GM11168 (cell line): ENCODE data around the gene SNX32.
"Not testable (repeated sequence)": the region's sequence is repeated elsewhere in the genome, so short reads cannot be mapped to it uniquely, and the experiment has no call there.

Experiments
- in situ Hi-C: fragments of 300-500 bp; cut with MboI; formaldehyde crosslinking; loops from one replicate; pipeline ENCODE4 v1.12.0; 2022; ENCODE audit warnings: low sequenced_read_pairs; ENCODE audit not compliant: unreplicated experiment

The SNX32 gene

DNA sequence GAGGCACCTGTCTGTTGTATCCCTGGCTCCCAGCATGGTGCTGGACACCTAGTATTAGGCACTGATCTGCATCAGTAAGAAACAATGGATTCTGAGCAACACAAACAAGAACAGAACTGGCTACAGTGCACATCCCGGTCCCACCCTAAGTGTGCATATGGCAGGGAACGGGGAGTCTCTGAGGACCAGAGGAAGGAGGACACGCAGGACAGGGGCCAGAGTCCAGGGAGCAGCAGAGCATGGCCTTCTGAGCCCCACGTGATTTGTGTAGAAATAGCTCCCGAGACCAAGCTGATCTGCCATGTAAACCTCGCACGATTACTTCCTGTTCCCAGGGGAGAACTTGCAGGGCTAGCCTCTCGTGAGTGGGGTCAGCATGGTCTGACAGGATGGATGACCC, 12.7 kb upstream of the SNX32 start:
- in situ Hi-C loops, result no loop called here

DNA sequence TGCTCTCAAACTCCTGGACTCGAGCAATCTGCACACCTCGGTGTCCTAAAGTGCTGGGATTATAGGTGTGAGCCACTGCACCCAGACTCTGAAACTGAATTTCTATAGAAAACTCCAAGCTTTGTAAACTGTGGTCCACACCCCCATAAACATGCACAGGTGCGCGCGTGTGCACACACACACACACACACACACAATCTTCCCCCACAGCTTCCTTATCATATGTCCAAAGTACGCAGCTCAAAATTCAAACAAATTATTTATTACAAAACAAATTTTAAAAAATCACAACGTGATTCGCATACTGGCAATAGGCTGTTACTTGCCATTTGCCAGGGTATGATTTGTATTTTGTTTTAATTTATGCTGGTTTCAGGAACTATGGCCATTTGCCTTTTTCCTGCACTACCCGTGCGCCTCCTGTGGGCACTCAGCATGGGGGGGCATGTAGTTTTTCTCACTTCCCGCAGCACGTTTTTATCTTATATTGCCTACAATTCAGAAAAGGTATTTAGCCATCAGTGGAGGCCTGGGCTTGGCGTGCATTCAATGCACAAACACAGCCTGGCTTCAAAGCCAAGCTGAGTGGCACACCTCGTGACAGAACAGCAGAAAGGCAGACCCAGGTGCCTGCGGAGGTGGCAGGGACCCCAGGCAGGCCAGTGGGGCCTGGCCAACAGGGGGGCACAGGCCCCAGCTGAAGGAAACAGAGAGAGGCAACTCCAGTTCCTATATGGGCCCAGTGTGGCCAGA, 10.8 kb upstream of the SNX32 start:
- in situ Hi-C loops, result no loop called here

DNA sequence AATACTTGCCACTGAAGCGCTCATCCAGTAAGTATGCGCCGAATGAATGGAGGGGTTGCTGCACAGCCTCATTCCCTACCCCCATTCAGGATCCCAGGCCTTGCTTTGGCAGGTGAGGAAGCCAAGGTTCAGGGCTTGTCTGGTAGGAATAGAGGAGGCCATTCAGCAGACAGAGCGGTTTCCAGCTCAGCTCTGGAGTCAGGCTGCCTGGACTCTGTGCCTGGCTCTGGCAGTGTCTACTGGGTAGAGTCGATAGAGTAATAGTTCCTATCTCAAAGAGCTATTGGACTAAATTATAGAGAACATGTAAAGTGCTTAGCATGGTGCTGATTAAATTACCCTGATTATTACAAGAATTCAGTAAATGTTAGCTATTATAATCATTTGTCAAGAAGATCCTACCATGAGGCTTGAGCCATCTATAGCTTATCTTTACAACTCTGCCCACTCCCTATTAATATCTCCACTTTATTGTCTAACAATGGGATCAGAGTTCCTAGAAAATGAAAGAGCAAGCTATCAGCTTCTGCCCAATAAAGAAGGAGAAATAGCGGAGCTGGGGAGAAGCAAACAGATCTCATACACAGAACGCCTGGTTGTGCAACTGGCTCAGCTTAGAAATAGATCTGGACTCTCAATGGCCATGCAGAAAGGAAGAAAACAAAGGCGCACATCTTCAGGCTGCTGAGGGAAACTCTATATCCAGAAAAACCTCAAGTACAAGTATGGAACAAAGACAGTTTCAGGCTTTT, 6.6 kb upstream of the SNX32 start:
- in situ Hi-C loops, result loop anchor here (5.0 kb wide), 1 partner anchor 115 kb away; the partner anchor contains the start of gene KAT5

DNA sequence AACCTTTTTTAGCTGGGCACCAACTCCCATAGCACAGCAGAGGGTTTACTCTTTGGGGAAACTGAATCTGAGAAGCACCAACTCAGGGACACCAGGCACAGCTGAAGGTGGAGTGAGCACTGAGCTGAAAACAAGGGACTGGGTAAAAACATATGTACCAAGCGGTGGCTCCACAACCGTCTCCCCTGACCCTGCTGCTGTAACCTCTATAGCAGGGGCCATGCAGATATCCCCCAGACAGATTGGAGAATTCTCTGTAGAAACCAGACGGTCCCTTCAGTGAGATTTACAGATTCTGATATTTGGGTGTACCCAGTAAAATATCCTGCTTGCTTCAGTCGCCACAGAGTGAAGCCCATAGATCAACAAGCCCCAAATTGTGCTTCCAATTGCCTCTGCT, 4.3 kb upstream of the SNX32 start:
- in situ Hi-C loops, result loop anchor here (5.0 kb wide), 1 partner anchor 117 kb away; the partner anchor contains the start of gene KAT5

DNA sequence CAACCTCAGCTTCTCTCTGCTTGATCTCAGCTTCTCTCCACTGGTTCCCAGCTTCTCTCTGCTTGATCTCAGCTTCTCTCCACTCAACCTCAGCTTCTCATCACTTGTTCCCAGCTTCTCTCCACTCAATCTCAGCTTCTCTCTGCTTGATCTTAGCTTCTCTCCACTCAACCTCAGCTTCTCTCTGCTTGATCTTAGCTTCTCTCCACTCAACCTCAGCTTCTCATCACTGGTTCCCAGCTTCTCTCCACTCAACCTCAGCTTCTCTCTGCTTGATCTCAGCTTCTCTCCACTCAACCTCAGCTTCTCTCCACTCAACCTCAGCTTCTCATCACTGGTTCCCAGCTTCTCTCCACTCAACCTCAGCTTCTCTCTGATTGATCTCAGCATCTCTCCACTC, 1.5 kb upstream of the SNX32 start:
- in situ Hi-C loops, result not testable (repeated sequence)

DNA sequence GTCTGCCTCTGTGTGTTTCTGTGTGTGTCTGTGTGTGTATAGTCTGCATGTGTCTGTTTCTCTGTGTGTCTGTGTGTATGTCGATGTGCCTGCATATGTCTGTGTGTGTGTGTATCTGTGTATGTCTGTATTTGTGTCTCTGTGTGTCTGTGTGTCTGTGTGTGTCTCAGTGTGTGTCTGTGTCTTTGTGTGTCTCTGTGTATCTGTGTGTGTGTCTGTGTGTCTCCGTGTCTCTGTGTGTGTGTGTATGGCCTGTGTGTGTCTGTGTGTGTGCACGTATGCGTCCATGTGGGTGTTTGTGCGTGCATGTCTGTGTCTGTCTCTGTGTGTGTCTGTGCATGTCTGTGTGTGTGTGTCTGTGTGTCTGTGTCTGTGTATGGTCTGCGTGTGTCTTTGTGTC, 439 bp downstream of the SNX32 start:
- in situ Hi-C loops, result no loop called here

DNA sequence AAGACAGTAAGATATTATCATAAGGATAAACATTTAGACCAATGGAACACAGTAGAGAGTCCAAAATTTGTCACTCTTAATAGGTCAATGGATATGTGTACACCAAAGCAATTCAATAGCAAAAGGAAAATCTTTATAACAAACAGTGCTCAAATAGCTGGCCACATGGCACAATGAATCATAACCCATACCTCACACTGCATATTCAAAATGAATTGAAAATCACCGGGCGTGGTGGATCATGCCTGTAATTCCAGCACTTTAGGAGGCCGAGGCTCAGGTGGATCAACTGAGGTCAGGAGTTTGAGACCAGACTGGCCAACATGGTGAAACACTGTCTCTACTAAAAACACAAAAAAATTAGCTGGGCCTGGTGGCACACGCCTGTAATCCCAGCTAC, 8.4 kb downstream of the SNX32 start:
- in situ Hi-C loops, result no loop called here

DNA sequence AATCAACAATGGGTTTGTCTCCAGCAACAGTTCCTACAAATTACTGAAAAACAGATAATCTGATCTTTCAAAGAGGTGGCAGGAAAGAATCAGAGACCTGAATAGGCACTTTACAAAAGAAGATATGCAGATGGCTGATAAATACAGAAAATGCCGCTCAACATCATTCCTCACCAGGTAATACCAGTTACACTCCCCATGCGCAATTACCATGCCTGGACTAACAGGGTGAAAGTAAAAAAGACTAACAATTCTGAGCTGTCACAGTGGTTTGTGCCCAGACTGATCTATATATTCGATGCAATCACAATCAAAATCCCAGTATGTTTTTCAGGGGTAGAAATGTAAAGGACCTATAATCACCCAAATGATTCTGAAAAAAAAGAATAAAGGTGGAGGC, 10.0 kb downstream of the SNX32 start:
- in situ Hi-C loops, result no loop called here

DNA sequence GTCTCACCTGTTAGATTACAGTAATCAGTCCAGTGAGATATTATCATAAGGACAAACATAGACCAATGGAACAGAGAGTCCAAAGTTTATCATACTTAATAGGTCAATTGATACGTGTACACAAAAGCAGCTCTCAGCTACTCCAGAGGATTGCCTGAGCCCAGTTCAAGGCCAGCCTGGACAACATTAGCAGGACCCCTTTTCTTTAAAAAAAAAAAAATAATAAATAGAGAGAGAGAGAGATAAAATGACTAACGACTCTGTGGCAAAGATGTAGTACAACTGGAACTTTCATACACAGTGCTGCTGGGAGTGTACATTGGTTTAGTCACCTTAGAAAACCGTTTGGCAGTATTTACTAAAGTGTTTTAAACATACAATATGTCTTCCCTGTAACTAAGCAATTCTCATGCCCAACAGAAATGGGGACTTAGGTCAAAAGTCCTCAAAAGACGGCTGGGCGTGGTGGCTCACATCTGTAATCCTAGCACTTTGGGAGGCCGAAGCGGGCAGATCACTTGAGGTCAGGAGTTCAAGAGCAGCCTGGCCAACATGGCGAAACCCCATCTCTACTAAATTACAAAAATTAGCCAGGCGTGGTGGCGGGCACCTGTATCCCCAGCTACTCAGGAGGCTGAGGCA, 10.6 kb downstream of the SNX32 start:
- in situ Hi-C loops, result no loop called here

DNA sequence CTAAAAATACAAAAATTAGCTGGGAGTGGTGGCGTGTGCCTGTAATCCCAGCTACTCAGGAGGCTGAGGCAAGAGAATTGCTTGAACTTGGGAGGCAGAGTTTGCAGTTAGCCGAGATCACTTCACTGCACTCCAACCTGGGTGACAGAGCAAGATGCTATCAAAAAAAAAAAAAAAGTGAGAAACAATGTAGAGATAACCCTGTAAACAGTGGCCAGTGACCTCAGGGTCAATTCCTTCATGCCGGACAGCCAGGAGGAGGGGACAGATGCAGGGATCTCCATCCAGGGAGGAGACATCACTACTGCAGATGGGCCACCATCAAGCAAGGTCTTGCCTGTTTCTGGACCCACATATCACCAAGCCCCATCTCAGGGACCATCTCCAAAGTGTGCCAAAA, 14.0 kb downstream of the SNX32 start:
- in situ Hi-C loops, result no loop called here

DNA sequence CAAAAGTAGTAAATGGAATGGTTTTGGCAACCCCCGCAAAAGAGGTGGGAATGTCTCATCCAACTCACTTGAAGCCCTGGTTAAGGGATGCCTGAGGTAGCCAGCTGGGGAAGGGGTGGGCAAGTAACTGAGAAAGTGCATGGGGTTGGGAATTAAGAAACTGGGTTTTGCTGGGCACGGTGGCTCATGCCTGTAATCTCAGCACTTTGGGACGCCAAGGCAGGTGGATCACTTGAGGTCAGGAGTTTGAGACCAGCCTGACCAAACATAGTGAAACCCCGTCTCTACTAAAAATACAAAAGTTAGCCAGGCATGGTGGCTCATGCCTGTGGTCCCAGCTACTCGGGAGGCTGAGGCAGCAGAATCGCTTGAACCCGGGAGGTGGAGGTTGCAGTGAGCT, 14.9 kb downstream of the SNX32 start:
- in situ Hi-C loops, result not testable (repeated sequence)

DNA sequence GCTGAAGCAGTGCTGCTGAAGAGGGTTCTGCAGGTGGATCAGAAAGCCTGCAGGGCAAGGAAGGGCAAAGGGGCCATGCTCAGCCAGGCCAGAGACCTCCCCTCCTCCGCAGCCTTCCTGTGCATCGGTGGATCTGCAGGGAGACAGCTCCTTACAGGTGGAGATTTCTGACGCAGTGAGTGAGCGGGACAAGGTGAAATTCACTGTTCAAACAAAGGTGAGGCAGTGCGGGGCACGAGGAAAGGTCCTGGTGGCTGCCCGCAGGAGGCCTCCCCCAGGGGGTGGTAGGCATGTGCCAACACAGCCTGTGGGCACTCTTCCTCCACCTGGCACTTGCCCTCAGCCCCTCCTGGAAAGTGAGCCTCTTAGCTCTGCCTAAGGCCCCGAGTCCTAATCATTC, 15.6 kb downstream of the SNX32 start:
- in situ Hi-C loops, result no loop called here

DNA sequence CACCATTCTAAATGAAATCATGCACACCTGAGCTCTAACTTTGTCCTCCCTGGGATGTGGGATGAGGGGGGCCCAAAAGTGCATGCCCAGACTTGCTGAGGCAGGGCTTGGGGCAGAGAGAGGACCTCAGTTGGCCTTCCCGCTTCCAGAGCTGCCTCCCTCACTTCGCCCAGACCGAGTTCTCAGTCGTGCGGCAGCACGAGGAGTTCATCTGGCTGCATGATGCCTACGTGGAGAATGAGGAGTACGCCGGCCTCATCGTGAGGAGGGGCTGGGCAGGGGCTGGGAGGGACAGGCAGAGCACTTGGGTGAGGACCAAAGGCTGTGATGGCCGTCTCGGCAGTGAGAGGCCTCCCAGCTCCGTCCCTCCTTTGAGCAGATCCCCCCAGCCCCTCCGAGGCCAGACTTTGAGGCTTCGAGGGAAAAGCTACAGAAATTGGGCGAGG, 16.0 kb downstream of the SNX32 start:
- in situ Hi-C loops, result no loop called here

DNA sequence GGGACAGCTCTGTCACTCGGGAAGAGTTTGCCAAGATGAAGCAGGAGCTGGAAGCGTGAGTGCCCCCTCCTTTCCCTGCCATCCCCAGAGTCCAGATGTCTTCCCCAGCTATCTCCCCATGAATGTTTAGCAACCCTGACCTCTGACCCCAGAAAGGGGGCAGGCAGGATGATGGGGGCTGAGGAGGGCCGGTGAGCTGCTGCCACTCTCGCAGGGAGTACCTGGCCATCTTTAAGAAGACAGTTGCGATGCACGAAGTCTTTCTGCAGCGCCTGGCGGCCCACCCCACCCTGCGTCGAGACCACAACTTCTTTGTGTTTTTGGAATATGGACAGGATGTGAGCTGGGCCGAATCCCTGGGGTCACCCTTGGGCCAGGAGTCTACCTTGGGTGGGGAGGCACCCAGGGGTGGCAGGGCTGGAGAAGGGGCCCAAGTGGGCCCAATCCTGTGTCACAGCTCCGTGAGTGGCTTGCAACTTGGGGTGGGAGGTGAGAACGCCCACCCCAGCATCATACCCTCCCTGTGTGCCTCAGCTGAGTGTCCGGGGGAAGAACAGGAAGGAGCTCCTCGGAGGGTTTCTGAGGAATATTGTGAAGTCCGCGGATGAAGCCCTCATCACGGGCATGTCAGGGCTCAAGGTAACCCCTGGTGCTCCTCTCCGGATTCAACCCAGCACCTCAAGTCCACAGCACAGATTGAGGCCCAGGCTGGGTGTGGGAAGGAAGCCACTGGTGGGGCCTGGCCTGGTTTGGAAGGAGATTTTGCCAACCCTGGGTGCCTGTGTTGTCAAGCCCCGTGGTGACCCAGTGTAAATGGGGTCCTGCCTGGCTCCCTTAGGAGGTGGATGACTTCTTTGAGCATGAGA, 16.7 kb downstream of the SNX32 start:
- in situ Hi-C loops, result no loop called here

DNA sequence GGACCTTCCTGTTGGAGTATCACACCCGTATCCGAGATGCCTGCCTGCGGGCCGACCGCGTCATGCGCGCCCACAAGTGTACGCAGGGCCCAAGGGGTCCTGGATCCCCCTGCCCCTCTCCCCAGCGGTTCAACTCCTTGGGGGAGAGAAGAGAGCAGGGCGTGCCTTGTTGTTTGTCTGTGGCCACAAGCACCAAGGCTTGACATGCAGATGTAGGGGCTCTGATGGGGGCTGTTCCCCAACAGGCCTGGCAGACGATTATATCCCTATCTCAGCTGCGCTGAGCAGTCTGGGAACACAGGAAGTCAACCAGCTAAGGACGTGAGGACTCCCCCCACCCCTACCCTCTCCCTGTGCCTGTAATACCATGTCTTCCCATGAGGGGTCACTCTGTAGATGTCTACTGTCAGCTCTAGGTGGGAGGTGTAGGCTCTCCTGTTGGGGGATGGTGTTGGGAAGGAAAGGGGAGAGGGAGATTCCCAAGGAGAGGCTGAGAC, 17.4 kb downstream of the SNX32 start:
- in situ Hi-C loops, result no loop called here

DNA sequence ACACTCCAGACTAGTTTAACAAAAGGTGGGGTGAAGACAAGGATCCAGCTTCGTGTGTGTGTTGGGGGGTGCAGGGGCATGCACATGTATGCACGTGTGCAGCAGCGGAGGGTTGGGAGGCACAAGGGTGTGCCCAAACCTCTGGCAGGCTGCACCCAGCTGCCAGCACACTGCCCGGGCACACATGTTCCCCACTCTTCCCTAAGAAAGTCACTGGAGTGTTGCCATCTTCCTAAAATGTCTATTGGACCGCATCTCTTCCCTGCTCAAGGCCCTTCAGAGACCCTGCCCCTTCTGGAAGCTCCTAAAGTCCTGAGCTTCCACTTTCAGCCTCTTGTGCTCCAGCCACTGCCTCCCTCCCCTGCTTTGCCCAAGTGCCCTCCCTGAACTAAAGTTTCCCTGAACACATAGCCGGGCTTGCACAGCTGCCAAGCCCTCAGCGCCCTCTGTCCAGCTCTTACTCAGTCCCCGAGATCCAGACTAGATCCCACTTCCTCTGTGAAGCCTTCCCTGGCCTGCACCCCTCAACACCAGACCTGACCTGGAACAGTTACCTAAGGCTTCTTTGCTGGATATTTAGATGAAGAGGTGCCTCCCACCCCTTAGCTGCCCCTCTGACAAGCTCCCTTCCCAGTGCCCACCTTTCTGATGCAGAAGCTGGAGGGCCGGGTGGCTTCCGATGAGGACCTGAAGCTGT, 18.2 kb downstream of the SNX32 start:
- in situ Hi-C loops, result no loop called here

DNA sequence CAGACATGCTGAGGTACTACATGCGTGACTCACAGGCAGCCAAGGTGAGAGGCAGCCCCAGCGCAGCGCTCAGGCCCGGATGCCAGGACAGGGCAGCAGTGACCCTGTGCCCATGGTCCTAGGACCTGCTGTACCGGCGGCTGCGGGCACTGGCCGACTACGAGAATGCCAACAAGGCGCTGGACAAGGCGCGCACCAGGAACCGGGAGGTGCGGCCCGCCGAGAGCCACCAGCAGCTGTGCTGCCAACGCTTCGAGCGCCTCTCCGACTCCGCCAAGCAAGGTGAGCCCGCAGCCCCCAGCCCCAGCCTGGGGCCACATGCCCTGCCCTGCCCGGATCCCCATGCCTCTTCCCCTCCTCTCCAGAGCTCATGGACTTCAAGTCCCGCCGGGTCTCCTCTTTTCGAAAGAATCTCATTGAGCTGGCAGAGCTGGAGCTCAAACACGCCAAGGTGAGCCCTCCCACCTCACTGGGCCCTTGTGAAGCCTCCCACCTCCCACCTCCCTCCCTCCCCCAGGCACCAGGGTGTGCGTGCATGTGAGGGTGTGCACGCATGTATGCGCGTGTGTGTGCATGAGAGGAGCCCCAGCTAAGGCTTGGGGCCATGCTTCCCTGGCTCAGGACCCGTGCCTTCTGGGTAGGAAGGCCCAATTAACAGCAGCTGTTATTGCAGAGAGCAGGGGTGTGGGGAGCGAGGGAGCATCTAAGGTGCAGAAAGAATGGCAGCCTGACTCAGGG, 18.9 kb downstream of the SNX32 start:
- in situ Hi-C loops, result no loop called here

DNA sequence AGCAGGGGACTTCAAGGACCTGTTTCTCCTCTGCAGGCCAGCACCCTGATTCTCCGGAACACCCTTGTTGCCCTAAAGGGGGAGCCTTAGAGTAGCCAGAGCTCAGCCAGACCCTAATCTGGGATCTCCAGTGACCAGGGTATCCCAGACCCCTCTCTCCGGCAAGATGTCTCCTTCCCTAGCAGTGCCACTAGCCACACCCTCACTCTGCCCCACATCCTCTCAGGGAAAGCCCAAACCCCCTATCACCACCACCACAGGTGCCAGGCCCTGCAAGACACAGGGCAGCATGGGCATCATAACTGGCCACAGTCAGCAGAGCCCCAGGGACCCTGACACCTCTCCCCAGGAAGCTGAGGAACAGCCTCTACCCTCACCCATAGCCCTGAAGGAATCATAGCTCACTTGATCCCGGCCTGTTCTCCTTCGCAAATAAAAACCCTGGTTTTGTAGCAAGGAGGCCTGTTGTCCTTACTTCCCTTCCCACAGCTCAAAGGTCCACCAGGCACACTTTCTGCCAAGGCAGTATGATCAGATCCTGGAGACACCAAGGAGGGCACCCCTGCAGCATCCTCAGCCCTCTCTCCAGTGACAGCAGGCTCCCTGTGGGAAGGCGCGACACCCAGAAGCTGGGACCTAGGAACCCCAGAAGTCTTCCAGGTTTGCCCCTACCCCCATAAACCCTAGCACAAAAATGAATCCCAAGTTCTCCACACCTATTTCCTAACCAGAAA, 19.6 kb downstream of the SNX32 start:
- in situ Hi-C loops, result no loop called here
